Measurements from ENCODE around the gene BCL10. TPM values are rescaled to one million over a fixed set of nuclear protein-coding genes. Genes with fewer than 3 reads are reported as not detected.

Gene BCL10
- total RNA-seq, 2 experiments from 2014 or later, result 50.0 to 52.0 TPM

GRCh38 chr1:85268801-85269585 is 7.4 kb downstream of the BCL10 start:
- Mint-ChIP-seq H3K36me3 (ENCODE audit: low read depth) (peaks cover 69% of the 10 kb centered on the region), H3K27me3 (no peaks in the 10 kb centered on the region), H3K4me1 (ENCODE audit: low read depth) (peaks cover 38% of the 10 kb centered on the region), H3K27ac (no peak overlapping the region), H3K9me3 (no peaks in the 10 kb centered on the region), H3K4me3 (no peak overlapping the region)
- peaks cover 3% of the 10 kb centered on the region for H3K4me1 ChIP-seq (ENCODE audit: insufficient read depth, low read length)
- DNase-seq, result no peak
- H3K27ac ChIP-seq (ENCODE audit: low read depth in 1 of 2, low read length in 2 of 2), result no peak overlapping the region
- ChIA-PET CTCF (interaction anchor here (0.7 to 11.2 kb wide), 3 partner anchors 10 to 486 kb away, joined by 4 to 119 read pairs (median 16); partner anchors contain the start of gene C1orf52), POLR2A (interaction anchor here (1.1 to 2.1 kb wide), 2 partner anchors 7 to 9 kb away, joined by 6 read pairs; partner anchors contain the start of genes BCL10 and C1orf52)
- peaks cover 71% of the 10 kb centered on the region for H3K36me3 ChIP-seq (ENCODE audit: insufficient read depth, low read length)
- intact Hi-C loops (cut with DNase I, micrococcal nuclease), result no loop called here
- H3K27me3 ChIP-seq (ENCODE audit: control insufficient read depth in 1 of 2, insufficient read depth in 2 of 2, low read length in 2 of 2), result no peaks in the 10 kb centered on the region
- H3K9me3 ChIP-seq (ENCODE audit: control insufficient read depth in 1 of 2, insufficient read depth in 1 of 2, low read length in 2 of 2), result no peaks in the 10 kb centered on the region
- TF ChIP-seq CTCF (IDR thresholded peaks at IDR 0.05), result no peak
- no peak for ATAC-seq (ENCODE audit: poor library complexity)
- H3K4me3 ChIP-seq (ENCODE audit: low read length), result no peak overlapping the region

DNA sequence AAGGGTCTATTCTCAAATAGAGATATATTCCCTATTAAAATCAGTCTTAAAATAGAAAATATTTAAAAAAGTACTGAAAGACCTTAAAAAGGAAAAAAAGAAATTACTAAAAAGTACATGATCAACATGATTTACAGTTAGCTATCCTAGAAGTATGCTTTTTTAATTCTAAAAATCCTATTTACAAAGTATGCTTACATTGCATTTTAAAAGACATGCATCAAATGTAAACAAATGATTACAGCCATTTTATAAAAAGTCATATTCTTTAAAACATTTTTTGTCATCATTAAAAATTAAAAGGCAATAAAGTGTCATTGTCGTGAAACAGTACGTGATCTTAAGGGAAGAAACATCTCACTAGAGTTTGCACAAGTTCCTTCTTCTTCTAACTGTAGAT is 9.1 kb downstream of the BCL10 start:
- Mint-ChIP-seq H3K9me3 (no peaks in the 10 kb centered on the region), H3K27me3 (no peaks in the 10 kb centered on the region), H3K4me1 (ENCODE audit: low read depth) (peaks cover 22% of the 10 kb centered on the region), H3K4me3 (no peak overlapping the region), H3K36me3 (ENCODE audit: low read depth) (peaks cover 57% of the 10 kb centered on the region), H3K27ac (no peak overlapping the region)
- Histone ChIP-seq H3K36me3 (ENCODE audit: insufficient read depth, low read length) (peaks cover 71% of the 10 kb centered on the region), H3K4me3 (ENCODE audit: low read length) (no peak overlapping the region), H3K9me3 (ENCODE audit: control insufficient read depth in 1 of 2, insufficient read depth in 1 of 2, low read length in 2 of 2) (no peaks in the 10 kb centered on the region), H3K27ac (ENCODE audit: low read depth in 1 of 2, low read length in 2 of 2) (no peak overlapping the region), H3K27me3 (ENCODE audit: control insufficient read depth in 1 of 2, insufficient read depth in 2 of 2, low read length in 2 of 2) (no peaks in the 10 kb centered on the region), H3K4me1 (ENCODE audit: insufficient read depth, low read length) (peaks cover 3% of the 10 kb centered on the region)
- ATAC-seq (ENCODE audit: poor library complexity), result no peak
- TF ChIP-seq CTCF (IDR thresholded peaks at IDR 0.05), result no peak
- POLR2A ChIA-PET, result no interaction called here
- DNase-seq, result no peak
- CTCF ChIA-PET, result interaction anchor here (1.3 kb wide), 1 partner anchor 322 kb away, joined by 4 read pairs; no protein-coding TSS in a partner anchor
- intact Hi-C loops (cut with DNase I, micrococcal nuclease), result no loop called here

DNA sequence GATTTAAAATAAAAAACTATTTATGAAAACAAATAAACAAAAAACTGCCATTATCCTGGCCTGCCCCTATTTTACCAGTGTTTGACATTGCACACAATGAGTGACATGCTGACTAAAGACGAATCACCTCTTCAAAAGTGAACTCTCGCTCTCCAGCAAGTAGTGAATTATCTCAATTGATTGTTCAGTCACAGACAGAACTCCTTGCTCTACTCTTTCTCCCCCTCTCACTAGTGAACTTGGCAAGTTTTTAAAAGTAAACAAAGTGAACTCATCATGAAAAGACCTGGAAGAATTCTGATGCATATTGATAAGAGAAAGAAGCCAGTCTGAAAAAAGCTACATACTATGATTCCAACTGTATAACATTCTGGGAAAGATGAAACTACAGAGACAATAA is 12.3 kb downstream of the BCL10 start:
- DNase-seq, result no peak
- Histone ChIP-seq H3K36me3 (ENCODE audit: insufficient read depth, low read length) (peaks cover 41% of the 10 kb centered on the region), H3K4me1 (ENCODE audit: insufficient read depth, low read length) (peaks cover 9% of the 10 kb centered on the region), H3K4me3 (ENCODE audit: low read length) (no peak overlapping the region), H3K27ac (ENCODE audit: low read depth in 1 of 2, low read length in 2 of 2) (no peak overlapping the region), H3K27me3 (ENCODE audit: control insufficient read depth in 1 of 2, insufficient read depth in 2 of 2, low read length in 2 of 2) (no peaks in the 10 kb centered on the region), H3K9me3 (ENCODE audit: control insufficient read depth in 1 of 2, insufficient read depth in 1 of 2, low read length in 2 of 2) (no peaks in the 10 kb centered on the region)
- H3K27ac Mint-ChIP-seq, result no peak overlapping the region
- CTCF ChIA-PET, result interaction anchor here (1.3 kb wide), 2 partner anchors 10 to 320 kb away, joined by 6 read pairs; no protein-coding TSS in a partner anchor
- H3K4me3 Mint-ChIP-seq, result no peak overlapping the region
- H3K27me3 Mint-ChIP-seq, result no peaks in the 10 kb centered on the region
- POLR2A ChIA-PET, result interaction anchor here (1.5 kb wide), 1 partner anchor 12 kb away, joined by 6 read pairs; the partner anchor contains the start of gene BCL10
- no peak for TF ChIP-seq CTCF (IDR thresholded peaks at IDR 0.05)
- intact Hi-C loops (cut with DNase I, micrococcal nuclease), result loop anchor here in 1 of 2 experiments (5.0 kb wide), 1 partner anchor 577 kb away; no protein-coding TSS in a partner anchor
- H3K9me3 Mint-ChIP-seq, result no peaks in the 10 kb centered on the region
- H3K4me1 Mint-ChIP-seq (ENCODE audit: low read depth), result peaks cover 9% of the 10 kb centered on the region
- peaks cover 44% of the 10 kb centered on the region for H3K36me3 Mint-ChIP-seq (ENCODE audit: low read depth)
- no peak for ATAC-seq (ENCODE audit: poor library complexity)
